Endometrial microvascular endothelial cells (primary cell): ENCODE measurements around the gene PRRC2A. TPM values are rescaled to one million over a fixed set of nuclear protein-coding genes. Genes with fewer than 3 reads are reported as not detected.

Experiments
- in situ Hi-C: cut with HindIII; loops from 2 replicates; pipeline ENCODE4 v1.10.0; 2017; ENCODE audit warnings: low sequenced_read_pairs, low pct_unique_long_range_greater_than_20kb; ENCODE audit errors: inconsistent ontology term
- total RNA-seq: library from RNA; depleted of rRNA; stranded (reverse); fragments of >200 nt; gene quantifications from one replicate; pipeline ENCODE4 v1.2.3, GENCODE V29; 2015; ENCODE audit errors: inconsistent ontology term

Gene PRRC2A
- total RNA-seq = 79.4 TPM

GRCh38 chr6:31620586-31621319, at the start of gene PRRC2A:
Gene PRRC2A (plus strand): TSS chr6:31620715. CDS start chr6:31622790, 2,075 bp downstream.
- in situ Hi-C loops = no loop called here

GRCh38 chr6:31572041-31572911, 48.2 kb upstream of the PRRC2A start, which contains the start of gene LTA:
Gene LTA (plus strand): TSS chr6:31572289. CDS start chr6:31572743, 454 bp downstream.
- in situ Hi-C loops = no loop called here

GRCh38 chr6:31573239-31574105, 47.0 kb upstream of the PRRC2A start:
- in situ Hi-C loops = no loop called here

- in situ Hi-C loops = no loop called here
Observed at GRCh38 chr6:31574106-31575061, 46.1 kb upstream of the PRRC2A start.

GRCh38 chr6:31575335-31575901, 45.1 kb upstream of the PRRC2A start, which contains the start of gene TNF:
Gene TNF (plus strand): TSS chr6:31575565. CDS start chr6:31575742, 177 bp downstream.
- in situ Hi-C loops = no loop called here

GRCh38 chr6:31575952-31576685, 44.4 kb upstream of the PRRC2A start:
- in situ Hi-C loops = no loop called here

GRCh38 chr6:31576897-31577578, 43.5 kb upstream of the PRRC2A start:
- in situ Hi-C loops = no loop called here

- in situ Hi-C loops = no loop called here
Observed at GRCh38 chr6:31577579-31577966, 42.9 kb upstream of the PRRC2A start.

- in situ Hi-C loops = no loop called here
Observed at GRCh38 chr6:31578184-31579118, 42.1 kb upstream of the PRRC2A start.

GRCh38 chr6:31579119-31579505, 41.4 kb upstream of the PRRC2A start:
- in situ Hi-C loops = no loop called here

GRCh38 chr6:31579546-31580437, 40.7 kb upstream of the PRRC2A start:
- in situ Hi-C loops = no loop called here

GRCh38 chr6:31580438-31580740, 40.1 kb upstream of the PRRC2A start:
- in situ Hi-C loops = no loop called here

GRCh38 chr6:31580807-31581433, 39.6 kb upstream of the PRRC2A start:
- in situ Hi-C loops = no loop called here
